NCI-H2107 treated with DMSO at 0.1 percent for 48 hours (cell line): ENCODE measurements around the gene NR6A1.

Experiments
- DNase-seq: peaks from one replicate; lab custom pipeline; 2025; ENCODE audit not compliant: unreplicated experiment; lab: John Stamatoyannopoulos, UW

The NR6A1 gene

DNA sequence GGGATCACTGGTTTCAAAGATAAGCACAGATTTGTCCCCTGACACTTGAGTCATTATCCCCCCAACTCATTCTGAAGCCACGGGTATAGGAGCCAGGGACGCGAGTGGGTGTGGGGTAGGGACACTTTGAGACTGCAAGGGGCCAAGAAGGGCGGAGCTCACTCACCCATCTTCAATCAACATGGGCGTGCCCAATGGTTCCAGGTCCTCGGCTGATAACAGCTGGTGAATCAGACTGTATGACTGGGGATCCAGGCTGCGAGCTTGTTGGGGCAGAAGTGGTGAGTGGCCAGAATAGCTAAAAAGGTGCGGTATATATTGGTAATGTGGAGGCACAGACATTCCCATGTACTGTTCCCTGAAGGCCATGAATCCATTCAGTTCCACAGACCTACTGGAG is 233.2 kb downstream of the NR6A1 start:
- DNase-seq, result no peak

GRCh38 chr9:124535846-124536245 is 235.3 kb downstream of the NR6A1 start:
- no peak for DNase-seq

GRCh38 chr9:124532897-124533296 is 238.2 kb downstream of the NR6A1 start:
- DNase-seq, result no peak

- no peak for DNase-seq
Observed at GRCh38 chr9:124531115-124531514, 240.0 kb downstream of the NR6A1 start.

- DNase-seq, result no peak
Observed at GRCh38 chr9:124530246-124530645, 240.9 kb downstream of the NR6A1 start.

DNA sequence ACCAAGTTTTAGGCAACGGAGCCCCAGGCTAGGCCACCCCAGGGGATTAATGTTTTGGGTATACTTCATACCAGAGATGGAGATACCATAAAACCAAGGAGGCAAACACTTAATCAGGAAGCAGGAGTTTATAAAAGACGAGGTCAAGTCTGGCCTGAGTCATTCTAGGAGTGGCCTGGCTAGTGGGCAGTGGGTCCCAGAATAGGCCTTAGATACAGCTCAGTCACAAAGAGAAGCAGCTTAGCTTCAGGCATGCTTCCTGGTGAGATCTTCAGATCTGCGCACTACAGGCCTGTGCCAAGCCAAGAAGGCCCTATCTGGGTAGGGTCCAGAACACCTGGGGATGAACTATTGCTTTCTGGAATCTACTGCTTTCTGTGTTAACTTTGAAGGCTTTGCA is 243.3 kb downstream of the NR6A1 start:
- DNase-seq, result no peak

DNA sequence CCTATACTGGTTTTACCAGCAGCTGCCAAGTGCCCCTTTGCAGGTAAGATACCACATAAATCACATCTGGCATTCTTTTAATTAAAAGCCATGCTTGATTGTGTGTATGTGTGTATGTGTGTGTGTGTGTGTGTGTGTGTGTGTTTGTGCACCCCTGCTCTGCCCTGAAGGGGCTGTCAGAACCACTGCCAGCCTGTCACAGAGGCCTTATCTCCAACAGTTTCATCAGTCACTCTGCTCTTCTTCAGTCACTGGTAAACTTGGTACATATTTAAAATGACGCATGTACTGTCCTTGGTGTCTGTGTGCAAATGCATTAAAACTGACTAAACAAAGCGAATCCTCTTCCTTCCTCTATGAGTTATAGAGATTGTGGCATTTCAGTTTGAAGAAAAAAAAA is 244.9 kb downstream of the NR6A1 start:
- no peak for DNase-seq

DNA sequence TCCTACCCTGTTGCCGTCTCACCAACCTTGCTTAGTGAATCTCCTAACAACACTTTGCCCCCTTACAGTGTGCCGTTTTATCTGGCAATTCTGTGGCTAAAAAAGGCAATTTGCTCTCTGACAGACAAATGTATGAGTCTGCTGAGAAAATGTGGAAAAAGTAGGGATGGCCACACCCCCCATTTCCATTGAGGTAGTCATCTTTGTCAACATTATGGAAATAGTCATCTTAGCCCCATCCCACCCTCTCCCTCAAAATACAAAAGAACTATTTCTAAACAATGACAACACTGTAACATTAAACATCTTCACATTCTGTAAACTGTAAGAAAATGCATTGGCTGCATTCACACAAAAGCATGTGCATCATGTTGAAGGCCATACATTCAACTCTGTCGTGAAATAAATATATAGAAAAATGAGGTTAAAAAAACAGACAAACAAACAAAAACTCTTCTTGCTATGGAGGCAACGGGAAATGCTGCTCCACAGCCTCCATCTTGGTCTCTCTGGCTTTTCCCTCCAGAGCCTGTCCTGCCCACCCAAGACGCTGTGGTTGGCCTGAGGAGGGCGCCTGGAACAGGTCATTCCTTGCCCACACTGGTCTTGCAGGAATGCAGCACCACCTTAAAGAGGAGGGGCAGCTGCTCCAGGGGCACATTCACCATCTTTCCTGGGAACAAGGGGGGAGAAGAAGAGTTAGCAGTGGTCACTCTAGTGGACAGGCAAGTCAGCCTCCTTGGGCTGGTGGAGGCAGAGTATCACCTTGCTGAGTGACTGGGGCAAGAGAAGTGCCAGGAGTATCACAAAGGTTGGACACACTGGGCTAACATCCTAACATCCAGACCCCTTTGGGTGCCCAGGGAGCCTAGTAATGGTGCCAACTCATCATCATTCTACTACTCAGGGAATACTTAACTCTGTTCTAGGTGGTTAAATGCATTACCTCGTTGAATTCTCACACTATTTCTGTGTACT is 248.7 kb downstream of the NR6A1 start:
- DNase-seq, result no peak

- no peak for DNase-seq
Observed at GRCh38 chr9:124521142-124521541, 250.0 kb downstream of the NR6A1 start.

- DNase-seq, result no peak
Observed at GRCh38 chr9:124520206-124520596, 250.9 kb downstream of the NR6A1 start.

- DNase-seq, result no peak
Observed at GRCh38 chr9:124518116-124518515, 253.0 kb downstream of the NR6A1 start.

GRCh38 chr9:124517600-124517999 is 253.5 kb downstream of the NR6A1 start:
- DNase-seq, result no peak

DNA sequence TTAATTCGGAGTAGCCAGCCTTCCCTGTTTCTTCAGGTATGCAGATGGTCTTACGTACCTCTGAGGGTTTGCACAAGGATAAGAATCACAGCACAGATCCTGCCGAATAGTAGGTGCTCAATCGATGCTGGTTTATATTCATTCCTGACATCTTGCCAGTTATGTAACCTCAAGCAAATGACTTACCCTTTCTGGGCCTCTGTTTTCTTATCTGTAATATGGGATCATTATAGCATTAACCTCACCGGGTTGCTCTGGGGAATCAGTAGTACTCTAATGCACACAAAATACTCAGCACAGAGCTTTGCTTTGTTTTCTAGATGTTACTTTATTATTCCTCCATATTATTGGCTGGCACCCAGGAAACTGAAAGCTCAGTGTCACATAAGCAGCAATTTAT is 256.2 kb downstream of the NR6A1 start:
- no peak for DNase-seq

DNA sequence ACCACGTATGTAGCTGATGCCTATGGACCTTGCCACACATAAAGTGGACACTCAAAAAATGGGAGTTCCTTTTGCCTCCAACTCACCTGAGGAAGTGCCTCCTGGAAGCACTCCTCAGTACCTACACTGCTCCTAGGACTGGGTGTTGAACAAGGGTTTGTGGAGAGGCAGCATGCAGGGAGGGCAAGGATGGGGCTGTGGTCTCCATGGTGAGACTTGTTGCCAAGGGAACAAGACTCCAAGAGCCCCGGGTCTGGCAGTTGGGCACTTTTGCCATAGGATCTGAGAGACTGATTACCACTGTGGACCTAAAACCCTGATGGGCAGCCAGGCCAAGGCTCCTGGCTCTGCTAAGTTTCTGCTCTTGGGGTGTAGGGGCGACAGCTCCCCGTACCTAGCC is 257.0 kb downstream of the NR6A1 start:
- DNase-seq, result no peak

GRCh38 chr9:124513376-124513994 is 257.6 kb downstream of the NR6A1 start:
- DNase-seq, result no peak

DNA sequence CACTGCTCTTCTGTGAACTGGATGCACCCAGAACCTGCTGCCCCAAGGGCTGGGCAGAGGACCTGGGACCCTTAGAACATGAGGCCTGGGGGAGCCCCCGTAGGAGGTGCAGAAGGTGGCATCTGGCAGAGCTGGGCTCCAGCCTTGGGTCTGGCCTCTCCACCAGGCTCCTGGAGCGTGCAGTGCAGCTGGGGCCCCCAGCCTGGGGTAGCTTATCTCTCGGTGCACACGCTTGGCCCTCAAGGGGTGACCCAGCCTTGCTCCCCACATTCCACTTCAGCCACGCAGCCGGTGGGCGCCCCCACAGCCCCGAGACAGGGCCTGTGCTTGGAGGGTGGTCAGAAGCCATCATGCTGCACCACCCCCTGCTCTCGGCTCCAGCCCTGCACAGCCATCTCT is 258.3 kb downstream of the NR6A1 start:
- no peak for DNase-seq

- no peak for DNase-seq
Observed at GRCh38 chr9:124511891-124512805, 259.0 kb downstream of the NR6A1 start.

- no peak for DNase-seq
Observed at GRCh38 chr9:124511426-124511840, 259.7 kb downstream of the NR6A1 start.

GRCh38 chr9:124510650-124511425 is 260.3 kb downstream of the NR6A1 start:
- DNase-seq, result no peak

- DNase-seq, result no peak
Observed at GRCh38 chr9:124507880-124508423, 263.2 kb downstream of the NR6A1 start.
